Measurements from ENCODE around the gene AARS2.

AARS2 gene

DNA sequence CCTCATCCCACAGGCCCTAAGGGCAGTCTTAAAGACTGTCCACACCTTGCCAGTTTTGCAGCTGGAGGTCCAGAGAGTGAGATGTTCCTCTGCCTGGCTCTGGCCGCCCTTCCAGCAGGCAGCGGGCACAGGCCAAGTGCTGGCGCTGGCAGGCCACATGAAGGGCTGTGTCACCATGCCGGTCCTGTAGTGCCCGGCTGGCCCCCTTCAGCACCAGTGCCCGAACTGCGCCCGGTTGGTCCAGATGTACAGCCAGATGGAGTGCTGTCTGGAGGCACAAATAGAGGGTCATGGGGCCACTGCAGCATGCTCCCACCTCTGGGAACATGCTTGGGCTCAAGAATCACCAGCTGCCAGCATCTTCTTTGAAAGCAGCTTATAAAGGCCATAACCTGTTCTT lies 51.6 kb downstream of the AARS2 start:
- TF ChIP-seq, protein P1, sequence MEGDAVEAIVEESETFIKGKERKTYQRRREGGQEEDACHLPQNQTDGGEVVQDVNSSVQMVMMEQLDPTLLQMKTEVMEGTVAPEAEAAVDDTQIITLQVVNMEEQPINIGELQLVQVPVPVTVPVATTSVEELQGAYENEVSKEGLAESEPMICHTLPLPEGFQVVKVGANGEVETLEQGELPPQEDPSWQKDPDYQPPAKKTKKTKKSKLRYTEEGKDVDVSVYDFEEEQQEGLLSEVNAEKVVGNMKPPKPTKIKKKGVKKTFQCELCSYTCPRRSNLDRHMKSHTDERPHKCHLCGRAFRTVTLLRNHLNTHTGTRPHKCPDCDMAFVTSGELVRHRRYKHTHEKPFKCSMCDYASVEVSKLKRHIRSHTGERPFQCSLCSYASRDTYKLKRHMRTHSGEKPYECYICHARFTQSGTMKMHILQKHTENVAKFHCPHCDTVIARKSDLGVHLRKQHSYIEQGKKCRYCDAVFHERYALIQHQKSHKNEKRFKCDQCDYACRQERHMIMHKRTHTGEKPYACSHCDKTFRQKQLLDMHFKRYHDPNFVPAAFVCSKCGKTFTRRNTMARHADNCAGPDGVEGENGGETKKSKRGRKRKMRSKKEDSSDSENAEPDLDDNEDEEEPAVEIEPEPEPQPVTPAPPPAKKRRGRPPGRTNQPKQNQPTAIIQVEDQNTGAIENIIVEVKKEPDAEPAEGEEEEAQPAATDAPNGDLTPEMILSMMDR (IDR thresholded peaks at IDR 0.05), result no peak

DNA sequence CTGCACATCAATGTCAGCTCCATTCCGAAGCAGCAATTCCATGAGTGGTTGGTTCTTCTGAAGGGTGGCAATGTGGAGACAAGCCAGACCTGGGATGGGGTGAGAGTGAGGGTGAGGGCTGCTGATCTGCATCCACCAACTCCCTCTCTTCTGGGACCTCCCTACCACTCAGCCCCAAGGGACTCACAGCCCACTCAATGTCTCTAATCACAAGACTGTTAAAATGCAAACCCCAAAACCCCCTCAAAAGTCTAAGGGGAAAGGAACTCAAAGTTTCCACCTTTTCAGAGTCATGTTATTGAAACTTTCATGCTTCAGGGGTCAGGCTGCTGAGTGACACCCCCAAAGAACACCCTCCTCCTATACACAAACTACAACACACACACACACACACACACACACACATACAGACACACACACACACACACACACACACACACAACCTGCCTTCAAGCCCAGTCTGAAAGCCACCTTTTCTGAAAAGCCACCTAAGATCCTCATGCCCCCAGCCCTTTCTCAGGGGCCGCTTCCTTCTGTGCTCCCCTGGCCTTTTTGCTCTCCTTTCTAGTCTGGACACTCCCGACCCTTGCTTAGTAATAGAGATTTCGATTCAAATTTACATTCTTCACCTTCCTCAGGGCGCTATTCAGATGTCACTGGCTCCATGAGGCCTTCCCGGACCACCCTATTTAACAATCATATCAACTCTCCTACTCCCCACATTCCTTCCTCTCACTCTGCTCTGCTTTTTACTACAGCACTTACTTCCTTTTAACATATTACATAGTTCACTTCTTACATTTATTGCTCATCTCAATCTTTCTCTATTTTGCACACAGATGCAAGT lies 52.5 kb downstream of the AARS2 start:
- H3K4me2 ChIP-seq (ENCODE audit: low read length), result no peak overlapping the region
- H3K4me3 ChIP-seq (ENCODE audit: low read depth, low read length), result no peak overlapping the region
- H3K9ac ChIP-seq, result no peak overlapping the region
- peaks cover 25% of the 10 kb centered on the region for H3K4me1 ChIP-seq
- TF ChIP-seq, protein P1 (IDR thresholded peaks at IDR 0.05), result no peak
- H3K79me2 ChIP-seq, result no peaks in the 10 kb centered on the region
- no peaks in the 10 kb centered on the region for H3K36me3 ChIP-seq (ENCODE audit: control insufficient read depth, insufficient read depth, low read length)
- H3K9me3 ChIP-seq (ENCODE audit: control insufficient read depth, low read length), result no peaks in the 10 kb centered on the region
- no peak overlapping the region for H2AFZ ChIP-seq
- no peaks in the 10 kb centered on the region for H3K27me3 ChIP-seq (ENCODE audit: control insufficient read depth, insufficient read depth, low read length)
- no peak overlapping the region for H3K27ac ChIP-seq

More for the DNA sequence above, 51.6 kb downstream of the AARS2 start:
- Histone ChIP-seq H3K4me2 (ENCODE audit: low read length) (no peak overlapping the region), H3K4me1 (peaks cover 20% of the 10 kb centered on the region), H3K79me2 (no peaks in the 10 kb centered on the region), H2AFZ (no peak overlapping the region), H3K9me3 (ENCODE audit: control insufficient read depth, low read length) (no peaks in the 10 kb centered on the region), H3K9ac (no peak overlapping the region), H3K27ac (no peak overlapping the region), H3K27me3 (ENCODE audit: control insufficient read depth, insufficient read depth, low read length) (no peaks in the 10 kb centered on the region), H3K4me3 (ENCODE audit: low read depth, low read length) (no peak overlapping the region), H3K36me3 (ENCODE audit: control insufficient read depth, insufficient read depth, low read length) (no peaks in the 10 kb centered on the region)

DNA sequence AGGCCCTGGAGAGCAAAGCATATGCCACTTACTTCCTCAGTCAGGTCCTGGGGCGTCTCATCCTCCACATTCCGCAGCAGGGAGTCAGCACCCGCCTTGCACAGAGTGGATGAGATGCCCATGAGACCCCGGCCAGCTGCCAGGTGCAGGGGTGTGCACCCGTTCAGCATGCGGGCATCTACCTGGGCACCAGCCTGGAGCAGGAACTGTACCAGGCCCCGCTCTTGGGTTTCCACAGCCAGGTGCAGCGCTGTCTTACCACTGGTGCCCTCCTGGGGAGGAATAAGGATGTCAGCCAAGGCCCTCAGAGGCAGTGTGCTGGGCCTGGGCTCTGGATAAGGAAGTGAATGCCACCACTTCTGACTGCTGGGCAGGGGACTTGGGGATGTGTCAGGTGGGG lies 53.1 kb downstream of the AARS2 start:
- Histone ChIP-seq H3K4me1 (peaks cover 27% of the 10 kb centered on the region), H3K4me3 (ENCODE audit: low read depth, low read length) (no peak overlapping the region), H3K27ac (no peak overlapping the region), H3K9me3 (ENCODE audit: control insufficient read depth, low read length) (no peaks in the 10 kb centered on the region), H3K79me2 (no peaks in the 10 kb centered on the region), H2AFZ (no peak overlapping the region), H3K36me3 (ENCODE audit: control insufficient read depth, insufficient read depth, low read length) (no peaks in the 10 kb centered on the region), H3K27me3 (ENCODE audit: control insufficient read depth, insufficient read depth, low read length) (no peaks in the 10 kb centered on the region), H3K9ac (no peak overlapping the region), H3K4me2 (ENCODE audit: low read length) (no peak overlapping the region)
- TF ChIP-seq, protein P1 (IDR thresholded peaks at IDR 0.05), result no peak

DNA sequence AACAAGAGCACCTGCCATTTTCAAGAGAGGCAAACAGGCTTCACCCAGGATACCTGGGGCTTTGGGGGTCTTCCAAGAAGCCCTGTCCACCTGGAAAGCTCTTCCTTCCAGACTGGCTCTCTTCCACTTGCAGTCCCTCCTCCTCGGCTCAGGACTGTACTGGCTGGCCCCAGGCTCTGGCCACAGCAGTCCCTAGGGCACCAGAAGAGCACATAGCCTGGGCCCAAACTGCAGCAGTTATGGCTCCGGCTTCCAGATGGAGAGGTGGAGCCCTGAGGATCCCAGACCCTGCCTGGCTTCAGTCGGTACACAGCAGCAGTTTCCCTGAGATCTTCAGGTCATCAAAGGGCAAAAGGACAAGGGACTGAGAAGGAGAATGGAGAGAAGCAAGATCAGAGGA lies 54.2 kb downstream of the AARS2 start:
- TF ChIP-seq, protein P1 (IDR thresholded peaks at IDR 0.05), result no peak
- H3K79me2 ChIP-seq, result no peaks in the 10 kb centered on the region
- no peak overlapping the region for H3K4me2 ChIP-seq (ENCODE audit: low read length)
- no peaks in the 10 kb centered on the region for H3K9me3 ChIP-seq (ENCODE audit: control insufficient read depth, low read length)
- H3K27me3 ChIP-seq (ENCODE audit: control insufficient read depth, insufficient read depth, low read length), result no peaks in the 10 kb centered on the region
- H2AFZ ChIP-seq, result no peak overlapping the region
- no peaks in the 10 kb centered on the region for H3K36me3 ChIP-seq (ENCODE audit: control insufficient read depth, insufficient read depth, low read length)
- peaks cover 20% of the 10 kb centered on the region for H3K4me1 ChIP-seq
- H3K27ac ChIP-seq, result no peak overlapping the region
- H3K4me3 ChIP-seq (ENCODE audit: low read depth, low read length), result no peak overlapping the region
- no peak overlapping the region for H3K9ac ChIP-seq
